Umbilical cord (tissue), 2 donors: Measurements from ENCODE around the gene GTF2H2C. TPM values are rescaled to one million over a fixed set of nuclear protein-coding genes. Genes with fewer than 3 reads are reported as not detected.
A peak's percentile ranks its signal among the peaks of the same experiment; 100 is the strongest.
"Not testable (repeated sequence)": the region's sequence is repeated elsewhere in the genome, so short reads cannot be mapped to it uniquely, and the experiment has no call there.

ENCODE experiments used
- DNase-seq: peaks from one replicate; pipeline ENCODE4 v3.0.0-alpha.2; 2015; ENCODE audit warnings: low spot score
- total RNA-seq: library from RNA; depleted of rRNA; stranded (reverse); fragments of >200 nt; gene quantifications from one replicate; pipeline ENCODE4 v1.2.3, GENCODE V29; 2014; ENCODE audit warnings: low replicate concordance; ENCODE audit not compliant: insufficient read depth

GTF2H2C gene
- total RNA-seq, result 52.0 TPM

DNA sequence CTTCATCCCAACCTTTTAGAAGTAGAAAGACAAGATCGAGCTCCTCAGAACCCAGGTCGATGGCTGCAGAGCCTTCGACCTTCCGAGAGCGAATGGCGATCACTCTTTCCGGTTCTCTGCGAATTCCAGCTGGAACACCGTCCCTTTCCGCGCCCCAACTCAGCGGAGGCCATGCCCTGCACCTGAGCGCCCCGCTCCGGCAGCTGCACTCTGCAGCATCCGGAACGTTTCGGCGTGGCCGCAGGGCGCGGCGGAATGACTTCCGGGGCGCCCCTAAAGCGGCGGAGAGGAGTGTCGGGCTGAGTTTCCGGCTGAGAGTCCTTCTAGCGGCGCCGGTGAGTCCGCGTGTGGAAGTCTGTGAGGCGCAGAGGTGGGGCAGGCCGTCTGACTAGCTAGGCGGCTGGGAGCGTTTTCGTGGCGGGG, at the start of gene GTF2H2C:
TSS of gene GTF2H2C (plus strand) at position 284 of the 423 bp plus-strand sequence. CDS start 4,942 bp downstream, outside the sequence.
- peak; percentile 83 for DNase-seq

DNA sequence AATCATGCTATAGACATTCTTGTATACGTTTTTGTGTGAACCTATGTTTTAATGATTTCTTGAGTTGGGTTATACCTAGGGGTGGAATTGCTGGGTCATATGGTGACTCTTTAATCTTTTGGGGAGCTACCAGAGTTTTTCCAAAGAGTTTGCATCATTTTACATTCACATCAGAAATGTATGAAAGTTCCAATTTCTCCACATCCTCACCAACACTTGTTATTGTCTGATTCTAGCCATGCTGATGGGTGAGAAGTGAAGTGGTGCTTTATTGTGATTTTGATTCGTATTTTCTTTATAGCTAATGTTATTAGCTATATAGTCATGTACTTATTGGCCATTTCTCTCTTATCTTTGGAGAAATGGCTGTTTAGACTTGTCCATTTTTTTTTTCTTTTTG, 49.3 kb upstream of the GTF2H2C start:
- no peak for DNase-seq

DNA sequence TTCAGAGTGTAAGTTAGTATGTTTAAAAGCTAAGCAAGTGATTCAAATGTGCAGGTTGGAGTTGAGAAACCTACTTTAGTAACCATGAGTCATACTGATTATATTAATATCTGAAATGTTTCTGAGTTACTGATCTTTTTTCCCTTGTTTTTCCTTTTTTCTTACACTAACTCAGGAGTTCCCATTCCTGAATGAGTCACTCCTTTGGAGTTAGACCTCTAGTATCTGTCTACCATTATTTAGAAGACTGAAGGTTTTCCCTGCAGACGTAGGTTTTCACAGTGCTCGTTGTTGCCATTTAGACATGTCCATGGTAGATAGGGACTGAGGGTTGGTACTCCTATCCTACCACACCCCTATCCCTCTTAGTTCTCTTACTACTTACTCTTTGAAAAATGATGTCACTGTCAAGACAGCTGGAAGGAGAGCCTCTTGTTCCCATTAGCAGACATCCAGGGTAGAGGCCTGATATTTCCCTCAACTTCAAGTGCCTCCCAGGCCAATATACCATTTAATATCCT, 47.2 kb upstream of the GTF2H2C start:
- DNase-seq, result no peak

DNA sequence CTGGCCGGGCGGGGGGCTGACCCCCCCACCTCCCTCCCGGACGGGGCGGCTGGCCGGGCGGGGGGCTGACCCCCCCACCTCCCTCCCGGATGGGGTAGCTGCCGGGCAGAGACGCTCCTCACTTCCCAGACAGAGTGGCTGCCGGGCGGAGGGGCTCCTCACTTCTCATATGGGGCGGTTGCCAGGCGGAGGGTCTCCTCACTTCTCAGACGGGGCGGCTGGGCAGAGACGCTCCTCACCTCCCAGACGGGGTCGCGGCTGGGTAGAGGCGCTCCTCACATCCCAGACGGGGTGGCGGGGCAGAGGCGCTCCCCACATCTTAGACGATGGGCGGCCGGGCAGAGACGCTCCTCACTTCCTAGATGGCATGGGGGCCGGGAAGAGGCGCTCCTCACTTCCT, 44.4 kb upstream of the GTF2H2C start:
- DNase-seq, result not testable (repeated sequence)

DNA sequence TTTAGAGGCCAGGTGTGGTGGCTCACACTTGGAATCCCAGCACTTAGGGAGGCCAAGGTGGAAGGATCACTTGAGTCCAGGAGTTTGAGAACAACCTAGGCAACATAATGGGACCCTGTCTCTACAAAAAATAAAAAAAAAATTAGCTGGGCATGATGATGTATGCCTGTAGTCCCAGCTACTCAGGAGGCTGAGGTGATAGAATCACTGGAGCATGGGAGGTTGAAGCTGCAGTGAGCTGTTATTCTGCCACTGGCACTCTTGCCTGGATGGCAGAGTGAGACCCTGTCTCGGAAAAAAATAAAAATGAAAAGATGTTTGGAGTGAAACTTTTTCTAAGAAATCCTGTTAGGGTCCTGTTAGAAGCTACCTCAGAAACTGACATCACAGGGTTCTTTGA, 43.2 kb upstream of the GTF2H2C start:
- DNase-seq, result no peak

DNA sequence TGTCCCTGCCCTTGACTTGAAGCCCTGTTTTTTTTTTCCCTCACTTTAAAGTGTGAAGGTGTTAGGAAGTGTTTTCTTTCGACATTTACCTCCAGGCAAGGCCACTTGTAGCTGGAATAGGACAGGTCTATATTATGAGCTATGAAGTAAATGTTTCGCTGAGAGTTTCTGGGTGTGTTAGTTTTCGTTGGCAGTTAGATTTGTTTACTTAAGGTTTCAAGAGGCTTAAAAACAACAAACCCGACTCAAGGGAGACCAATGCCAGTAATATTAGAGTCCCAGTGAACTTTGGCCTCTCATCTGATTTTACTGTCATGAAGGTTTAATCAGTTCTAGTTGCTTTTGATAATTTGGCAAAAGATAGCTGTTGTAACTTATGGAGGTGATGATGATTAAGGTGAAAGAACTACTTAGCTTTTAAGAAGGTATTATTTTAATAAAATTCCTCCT, 42.2 kb upstream of the GTF2H2C start:
- peak; percentile 10 for DNase-seq

DNA sequence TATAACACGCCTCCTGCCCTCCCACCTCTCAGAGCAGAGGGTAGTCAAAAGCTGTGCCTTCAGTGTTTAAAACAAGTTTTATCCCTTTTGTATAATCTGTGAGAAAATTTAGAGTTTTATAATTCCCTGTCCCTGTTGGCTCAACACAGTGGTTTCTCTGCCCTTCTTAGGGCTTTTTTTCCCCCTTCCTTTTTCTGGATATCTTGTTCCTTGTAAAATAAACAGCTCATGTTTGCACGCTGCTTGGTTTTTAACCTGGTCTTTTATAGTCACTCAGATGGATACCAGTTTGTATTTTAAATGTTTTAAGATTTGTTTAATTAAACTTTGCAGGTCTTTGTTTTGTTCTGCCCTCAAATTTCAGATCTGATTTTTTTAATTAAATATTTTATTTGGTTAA, 40.7 kb upstream of the GTF2H2C start:
- no peak for DNase-seq

DNA sequence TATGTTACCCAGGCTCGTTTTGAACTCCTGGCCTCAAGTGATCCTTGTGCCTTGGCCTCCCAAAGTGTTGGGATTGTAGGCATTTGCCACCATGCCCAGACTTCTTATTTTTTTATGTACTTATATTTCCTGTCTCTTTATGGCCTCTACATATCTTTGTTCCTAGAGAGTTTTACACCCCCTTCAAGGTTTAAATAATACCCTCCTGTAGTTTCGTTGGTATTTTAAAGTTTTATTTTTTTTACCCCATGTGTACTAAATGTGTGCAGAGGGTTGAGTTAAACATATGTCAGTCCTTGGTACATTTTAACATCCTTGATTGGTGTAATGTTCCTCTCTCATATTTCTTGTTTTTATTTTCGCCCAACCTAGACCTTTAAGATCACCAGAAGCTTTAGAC, 38.0 kb upstream of the GTF2H2C start:
- DNase-seq, result no peak

DNA sequence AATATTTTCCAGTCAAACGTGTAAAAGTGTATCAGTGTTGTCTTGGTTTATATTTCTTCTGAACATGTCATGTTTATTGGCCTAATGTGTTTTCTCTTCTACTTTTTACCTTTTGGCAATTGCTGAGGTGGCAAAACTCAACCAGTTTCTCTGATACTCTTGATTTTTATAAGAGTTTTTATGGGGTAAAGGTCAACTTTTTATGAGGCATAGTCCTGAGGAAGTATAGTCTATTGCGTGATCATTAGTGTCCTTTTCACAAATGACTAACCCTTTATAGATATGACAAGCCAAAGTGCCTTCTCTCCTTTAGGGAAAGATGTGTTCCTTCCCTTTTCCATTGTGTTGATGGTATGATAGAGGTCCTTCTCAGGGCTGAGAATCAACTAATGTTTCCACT, 34.5 kb upstream of the GTF2H2C start:
- no peak for DNase-seq

DNA sequence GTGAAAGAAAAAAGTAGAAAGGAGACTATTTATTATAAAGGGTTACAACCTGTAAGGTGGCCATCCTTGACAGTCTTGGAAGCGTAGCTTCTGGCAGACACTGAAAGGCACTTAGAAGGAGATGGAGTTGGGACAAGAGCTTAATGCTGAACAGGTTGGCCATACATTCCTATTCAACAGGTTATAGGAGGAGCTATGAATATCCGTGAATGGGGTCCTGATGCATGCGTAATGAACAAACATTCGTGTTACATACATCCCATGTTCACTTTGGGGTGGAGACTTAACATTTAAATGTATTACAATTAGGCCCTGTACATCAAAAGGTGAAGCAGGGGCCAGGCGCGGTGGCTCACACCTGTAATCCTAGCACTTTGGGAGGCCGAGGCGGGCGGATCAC, 33.3 kb upstream of the GTF2H2C start:
- no peak for DNase-seq

DNA sequence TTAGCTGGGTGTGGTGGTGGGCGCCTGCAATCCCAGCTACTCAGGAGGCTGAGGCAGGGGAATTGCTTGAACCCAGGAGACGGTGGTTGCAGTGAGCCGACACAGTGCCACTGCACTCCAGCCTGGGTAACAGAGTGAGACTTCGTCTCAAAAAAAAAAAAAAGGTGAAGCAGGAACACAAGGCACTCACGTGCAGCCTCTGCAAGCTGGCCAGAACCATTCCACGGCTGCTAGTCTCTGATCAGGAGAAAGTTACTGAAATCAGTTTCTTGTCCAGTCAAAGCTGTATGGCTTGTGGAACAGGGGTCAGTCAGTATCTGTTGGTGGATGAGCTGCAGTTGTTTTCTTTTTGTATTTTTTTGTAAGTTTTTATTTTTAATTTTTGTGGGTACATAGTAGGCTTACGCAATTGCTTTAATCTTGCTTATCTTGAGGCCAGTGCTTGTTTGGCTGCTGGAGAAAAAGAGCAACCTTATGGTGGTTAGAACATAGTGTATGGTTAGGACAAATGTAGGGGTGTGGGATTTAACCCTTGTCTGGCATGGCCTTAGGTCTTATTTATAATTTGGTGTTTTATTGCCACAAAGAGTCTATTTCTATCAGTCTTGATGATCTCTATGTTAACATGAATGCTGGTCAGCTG, 32.7 kb upstream of the GTF2H2C start:
- no peak for DNase-seq

DNA sequence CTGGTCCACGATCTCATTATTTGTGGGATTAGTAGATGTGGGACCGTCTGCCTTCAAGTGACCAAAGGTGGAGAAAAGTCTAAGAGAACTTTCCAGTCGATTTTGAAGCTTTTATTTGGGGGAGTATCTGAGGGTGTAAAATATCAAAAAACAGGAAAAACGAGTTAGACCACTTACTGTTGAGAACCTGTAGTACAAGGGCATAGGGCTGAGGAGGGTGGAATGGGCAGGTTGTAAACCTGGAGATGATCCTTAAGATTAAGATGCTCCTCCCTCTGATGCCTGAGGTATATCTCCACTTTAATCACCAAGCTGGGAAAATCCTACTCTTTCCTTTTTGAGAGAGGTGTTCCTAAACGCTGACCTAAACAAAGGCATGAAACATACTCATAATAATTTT, 32.0 kb upstream of the GTF2H2C start:
- peak; percentile 17 for DNase-seq

DNA sequence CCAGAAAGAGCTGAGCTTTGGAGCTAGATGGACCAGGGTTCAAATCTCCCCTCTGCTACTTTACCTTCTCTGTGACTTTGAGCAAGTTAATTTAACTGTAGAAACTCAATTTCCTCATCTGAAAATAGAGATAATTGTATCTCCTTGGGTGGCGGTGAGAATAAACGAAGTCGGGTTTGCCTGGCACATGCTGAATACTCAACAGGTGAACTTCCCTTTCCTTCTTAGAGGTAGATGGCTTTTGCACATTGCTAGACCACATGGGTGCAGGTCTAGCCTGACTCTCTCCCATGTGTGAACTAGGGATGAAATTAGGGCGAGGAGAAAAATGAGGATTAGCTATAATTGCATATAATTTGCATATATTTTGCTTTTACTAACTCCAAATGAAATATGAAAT, 31.4 kb upstream of the GTF2H2C start:
- no peak for DNase-seq

DNA sequence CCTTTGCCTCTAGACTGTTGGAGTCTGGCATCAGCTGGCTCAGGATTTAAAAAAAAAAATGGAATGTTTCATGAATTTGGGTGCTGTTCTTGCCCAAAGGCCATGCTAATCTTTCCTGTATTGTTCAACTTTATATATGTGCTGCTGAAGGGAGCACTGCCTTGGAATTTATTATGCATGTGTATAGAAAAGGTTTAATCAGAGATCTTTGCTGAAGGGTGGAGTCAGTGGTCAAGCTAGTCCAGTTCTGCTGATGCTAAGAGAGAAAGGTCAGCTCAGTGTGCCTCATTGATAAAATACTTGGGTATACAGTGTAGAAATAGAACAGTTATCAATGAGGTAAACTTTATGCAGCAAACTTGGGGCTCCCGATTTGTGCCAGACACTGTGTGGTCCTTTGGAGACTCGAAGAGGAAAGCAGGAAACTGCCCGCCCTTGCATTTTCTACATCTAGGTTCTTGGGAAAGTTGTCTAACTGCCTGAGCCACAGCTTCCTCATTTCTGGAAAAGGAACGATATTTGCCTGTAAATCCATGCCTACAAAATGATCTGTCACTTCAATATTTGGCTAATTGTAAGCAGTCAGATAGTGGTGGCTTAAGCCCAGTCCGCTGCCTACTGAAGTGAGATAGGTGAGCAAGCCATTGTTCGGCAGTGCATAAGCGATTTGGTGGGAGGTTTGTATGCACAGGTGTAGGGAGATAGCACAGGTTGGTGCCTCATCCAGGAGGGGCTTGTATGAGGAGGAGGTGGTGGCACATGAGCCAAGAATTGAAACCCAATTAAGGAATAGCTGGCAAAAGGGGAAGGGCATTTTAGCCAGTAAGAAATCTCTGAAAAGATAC, 29.2 kb upstream of the GTF2H2C start:
- DNase-seq, result no peak

DNA sequence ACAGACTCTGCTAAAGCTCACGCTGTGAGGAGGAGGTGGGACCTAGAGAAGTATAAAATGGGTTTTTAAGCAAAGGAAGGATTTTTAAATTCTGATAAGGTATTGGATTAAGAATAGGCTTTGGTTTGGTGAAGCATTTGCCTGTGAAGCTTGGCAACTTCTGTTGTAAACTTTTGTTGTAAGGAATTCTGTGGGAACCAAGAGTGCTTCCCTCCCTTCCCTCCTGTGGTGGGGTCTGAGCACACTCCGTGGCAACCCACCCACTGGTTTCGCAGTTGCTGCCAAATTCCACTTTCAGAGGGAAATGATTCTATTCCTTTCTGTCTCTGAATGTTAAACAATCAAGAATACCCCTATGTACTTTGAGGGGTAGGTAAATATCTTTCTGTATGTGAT, 28.6 kb upstream of the GTF2H2C start:
- no peak for DNase-seq

DNA sequence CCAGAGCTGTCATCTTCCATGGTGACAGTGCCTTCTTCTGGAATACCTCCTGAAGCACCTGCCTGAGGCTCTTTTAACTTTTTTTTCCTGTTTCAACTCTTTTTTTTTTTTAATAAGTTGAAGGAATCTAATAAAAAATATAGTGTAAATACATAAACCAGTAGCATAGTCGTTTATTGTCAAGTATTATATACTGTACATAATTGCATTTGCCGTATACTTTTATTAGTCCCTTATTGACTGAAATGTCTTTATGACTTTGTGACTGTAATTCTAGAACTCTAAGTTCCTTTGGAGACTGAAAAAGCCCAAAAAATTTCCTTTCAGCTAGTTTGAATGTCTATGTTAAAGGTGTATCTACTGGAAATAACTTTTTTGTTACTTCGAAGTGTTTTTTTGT, 22.1 kb upstream of the GTF2H2C start:
- DNase-seq, result not testable (repeated sequence)

DNA sequence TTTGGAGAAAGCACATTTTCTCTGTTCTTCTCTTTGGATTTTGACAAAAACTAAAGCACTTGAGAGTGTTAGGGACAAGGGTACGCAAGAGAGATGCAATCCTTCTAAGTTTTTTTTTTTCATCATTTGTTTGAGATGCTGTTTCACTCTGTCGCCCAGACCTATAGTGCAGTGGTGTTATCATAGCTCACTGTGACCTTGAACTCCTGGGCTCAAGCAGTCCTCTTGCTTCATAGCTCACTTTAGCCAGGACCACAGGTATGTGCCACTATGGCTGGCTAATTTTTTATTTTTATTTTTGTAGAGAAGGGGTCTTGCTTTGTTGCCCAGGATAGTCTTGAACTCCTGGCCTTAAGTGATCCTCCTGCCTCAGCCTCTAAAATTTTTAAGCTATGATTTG, 21.3 kb upstream of the GTF2H2C start:
- not testable (repeated sequence) for DNase-seq

DNA sequence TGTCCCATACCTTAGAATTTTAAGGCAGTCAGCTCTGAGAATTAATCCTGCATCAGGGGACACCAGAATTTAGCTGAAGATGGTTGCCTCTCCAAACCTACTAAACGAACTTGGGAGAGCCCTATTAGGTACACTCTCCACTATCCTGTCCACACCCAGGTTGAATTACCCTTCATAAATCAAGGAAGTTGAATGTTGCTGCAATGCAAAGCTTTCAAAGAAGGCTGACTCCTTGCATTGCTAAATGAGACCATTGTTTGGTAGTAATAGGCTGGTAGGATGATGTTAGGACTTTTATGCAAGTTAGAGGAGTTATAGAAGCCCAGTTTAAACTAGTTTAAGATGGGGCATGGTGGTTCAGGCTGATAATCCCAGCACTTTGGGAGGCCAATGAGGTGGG, 18.6 kb upstream of the GTF2H2C start:
- DNase-seq, result not testable (repeated sequence)

DNA sequence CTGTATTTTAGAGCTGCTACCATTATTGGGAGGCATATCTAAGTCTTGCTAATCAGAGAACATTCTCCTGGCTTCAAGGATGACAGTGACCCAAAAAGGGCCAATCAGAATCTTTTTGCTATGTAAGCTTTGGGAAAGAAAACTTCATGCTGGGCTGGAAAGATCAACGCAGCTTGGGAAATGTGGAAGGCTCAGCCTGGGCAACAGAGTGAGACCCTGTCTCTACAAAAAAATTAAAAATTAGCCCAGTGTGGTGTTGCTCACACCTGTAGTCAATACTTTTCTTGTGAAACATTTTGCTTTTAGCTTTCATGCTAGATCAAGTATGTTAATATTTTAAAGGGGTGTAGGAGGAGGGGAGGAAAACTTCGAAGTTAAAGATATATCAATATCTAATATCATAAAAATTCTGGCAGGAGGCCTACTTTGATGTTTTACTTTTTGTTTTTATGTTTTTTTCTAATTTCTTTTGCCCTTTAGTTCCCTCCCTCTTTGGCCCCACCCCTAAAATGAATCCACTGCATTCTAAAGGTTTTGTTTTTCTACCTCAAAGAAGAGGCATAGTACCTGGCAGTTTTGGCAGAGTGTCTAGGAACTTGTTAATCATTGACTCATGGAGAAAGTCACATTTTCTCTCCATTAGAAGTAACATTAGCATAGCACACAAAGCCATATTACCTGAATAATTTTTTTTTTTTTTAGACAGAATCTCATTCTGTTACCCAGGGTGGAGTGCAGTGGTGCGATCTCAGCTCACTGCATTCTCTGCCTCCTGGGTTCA, 17.0 kb upstream of the GTF2H2C start:
- DNase-seq, result not testable (repeated sequence)

DNA sequence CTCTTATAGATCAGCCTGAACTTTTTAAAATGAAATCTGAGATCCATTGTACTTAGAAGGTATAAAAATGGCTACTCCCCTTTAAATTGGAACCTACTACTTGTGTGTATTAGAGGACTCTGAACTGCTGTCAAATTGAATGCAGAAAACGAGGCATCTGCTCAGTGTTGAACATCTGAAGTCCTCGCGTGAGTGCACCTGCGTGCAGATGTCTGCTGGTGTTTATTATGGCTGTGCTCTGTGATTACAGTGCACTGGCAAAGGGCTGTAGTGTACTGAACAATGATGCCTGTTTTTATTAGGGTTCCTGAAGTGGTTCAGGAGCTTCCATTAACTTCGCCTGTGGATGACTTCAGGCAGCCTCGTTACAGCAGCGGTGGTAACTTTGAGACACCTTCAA, 15.4 kb upstream of the GTF2H2C start:
- not testable (repeated sequence) for DNase-seq

DNA sequence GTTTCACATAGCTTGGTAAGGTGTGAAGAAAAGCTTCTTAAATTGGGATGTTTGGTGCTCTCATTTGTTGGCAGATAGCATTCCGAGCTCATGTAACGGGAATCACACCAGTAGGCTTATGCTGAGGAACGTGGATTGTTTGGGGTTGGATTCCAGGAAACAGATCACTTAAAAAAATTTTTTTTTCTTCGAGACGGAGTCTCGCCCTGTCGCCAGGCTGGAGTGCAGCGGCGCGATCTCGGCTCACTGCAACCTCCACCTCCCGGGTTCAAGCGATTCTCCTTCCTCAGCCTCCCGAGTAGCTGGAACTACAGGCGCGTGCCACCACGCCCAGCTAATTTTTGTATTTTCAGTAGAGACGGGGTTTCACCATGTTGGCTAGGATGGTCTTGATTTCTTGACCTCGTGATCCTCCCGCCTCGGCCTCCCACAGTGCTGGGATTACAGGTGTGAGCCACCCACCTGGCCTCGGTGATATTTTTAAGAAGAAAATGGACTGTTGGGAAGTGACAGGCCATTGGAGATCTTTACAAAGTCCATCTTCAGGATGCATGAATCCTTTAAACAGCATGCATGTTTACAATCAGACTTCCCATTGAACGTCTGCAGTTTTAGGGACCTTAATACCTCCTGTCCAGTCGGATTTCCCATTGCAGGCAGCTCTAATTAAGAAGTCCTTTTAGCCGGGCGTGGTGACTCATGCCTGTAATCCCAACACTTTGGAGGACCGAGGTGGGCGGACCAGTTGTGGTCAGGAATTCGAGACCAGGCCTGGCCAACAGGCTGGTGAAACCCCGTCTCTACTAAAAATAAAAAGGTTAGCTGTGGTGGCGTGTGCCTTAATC, 818 bp downstream of the GTF2H2C start:
- not testable (repeated sequence) for DNase-seq
